ENCODE results near the gene CRIM1.

Gene CRIM1

GRCh38 chr2:36486521-36487044, 131.0 kb downstream of the CRIM1 start:
- peak; percentile 89 for DNase-seq (ENCODE audit: low read depth)

DNA sequence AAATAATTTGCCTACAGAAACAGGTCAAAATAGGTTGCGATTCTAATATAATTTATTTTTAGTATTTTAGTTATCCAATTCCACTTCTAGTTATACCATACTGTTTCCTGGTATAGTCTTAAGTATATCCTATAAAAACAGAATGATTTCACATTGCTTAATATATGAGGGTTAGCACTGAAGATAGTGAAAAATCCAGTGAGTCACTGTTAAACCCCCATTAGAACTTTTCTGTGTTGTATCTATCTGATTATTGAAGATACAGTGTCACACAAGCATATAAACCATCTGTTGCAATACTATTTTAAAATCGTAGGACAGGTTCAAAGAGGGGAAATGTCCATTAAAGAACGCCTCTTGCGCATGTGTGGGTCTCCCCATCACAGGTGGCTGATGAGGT, 132.4 kb downstream of the CRIM1 start:
- DNase-seq (ENCODE audit: low read depth): peak; percentile 60

GRCh38 chr2:36489281-36489680, 133.7 kb downstream of the CRIM1 start:
- peak; percentile 88 for DNase-seq (ENCODE audit: low read depth)

DNA sequence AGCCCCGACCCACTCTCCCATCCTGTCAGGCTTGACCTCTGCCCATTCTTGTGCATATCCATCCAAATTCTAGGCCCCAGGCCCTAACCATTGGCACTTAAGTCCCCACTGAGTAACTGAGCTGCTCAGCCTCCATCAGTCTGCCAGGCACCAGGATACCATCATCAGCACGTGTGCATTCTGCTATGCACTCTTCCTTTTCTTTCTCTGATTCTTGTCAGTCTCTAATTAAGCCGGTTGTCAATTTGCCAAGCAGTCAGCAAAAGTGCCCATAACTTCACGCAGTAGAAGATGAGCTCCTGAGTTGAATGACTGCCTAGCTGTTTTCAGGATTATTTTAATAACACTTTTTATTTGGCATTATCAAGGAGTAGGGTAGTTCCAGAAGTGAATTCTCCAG, 135.2 kb downstream of the CRIM1 start:
- no peak for DNase-seq (ENCODE audit: low read depth)

DNA sequence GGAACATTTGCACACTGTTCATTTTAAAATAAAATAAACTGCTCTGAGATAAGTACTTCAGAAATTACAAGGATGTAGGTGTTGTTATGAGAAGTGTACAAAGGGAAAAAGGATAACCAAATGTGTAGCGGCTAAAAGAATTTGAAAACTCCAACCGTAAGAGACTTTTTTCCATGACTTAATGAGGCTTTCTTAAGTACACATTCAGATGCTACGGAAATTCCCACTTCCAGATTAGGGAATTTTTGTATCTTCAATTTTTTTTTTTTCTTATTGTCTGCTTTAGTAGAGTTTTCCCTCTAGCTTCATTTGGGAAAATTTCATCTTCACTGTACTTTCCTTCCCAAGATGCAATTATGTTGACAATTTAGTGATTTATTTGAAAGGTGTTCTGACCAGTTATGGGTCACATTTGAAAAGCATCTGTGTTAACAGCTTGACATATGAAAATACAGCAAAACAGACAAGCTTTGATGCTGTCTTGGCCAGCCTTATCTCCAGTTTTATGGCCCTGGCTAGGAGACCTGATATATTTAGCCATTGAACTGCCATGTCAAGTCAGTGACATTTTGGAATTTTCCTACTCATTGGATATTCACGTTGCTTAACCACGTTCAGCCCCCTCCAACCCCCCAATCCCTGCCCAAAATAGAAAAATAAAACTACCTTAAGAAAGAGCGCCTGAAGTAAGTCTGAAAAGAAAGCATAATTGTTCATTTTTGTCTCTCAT, 136.8 kb downstream of the CRIM1 start:
- DNase-seq (ENCODE audit: low read depth): peak; percentile 78

DNA sequence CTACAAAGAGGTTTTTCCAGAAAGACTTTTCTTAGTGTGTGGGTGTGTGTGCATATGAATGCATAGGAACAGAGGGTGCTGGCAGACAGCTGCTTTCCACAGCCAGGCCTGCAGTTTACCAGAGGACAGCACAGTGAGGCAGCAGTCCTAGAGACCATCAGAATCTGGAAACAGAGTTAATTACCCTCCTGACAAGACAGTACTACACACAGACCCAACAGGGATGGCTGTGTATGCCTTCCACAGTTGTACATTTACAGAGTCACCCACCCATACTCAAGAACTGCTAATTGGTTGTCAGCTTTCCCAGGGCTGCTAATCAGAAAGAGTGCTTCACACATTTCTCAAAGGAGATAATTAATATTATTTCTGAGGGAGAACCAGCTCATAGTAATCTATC, 137.7 kb downstream of the CRIM1 start:
- DNase-seq (ENCODE audit: low read depth): peak; percentile 62

GRCh38 chr2:36497570-36498163, 142.1 kb downstream of the CRIM1 start:
- peak; percentile 73 for DNase-seq (ENCODE audit: low read depth)

DNA sequence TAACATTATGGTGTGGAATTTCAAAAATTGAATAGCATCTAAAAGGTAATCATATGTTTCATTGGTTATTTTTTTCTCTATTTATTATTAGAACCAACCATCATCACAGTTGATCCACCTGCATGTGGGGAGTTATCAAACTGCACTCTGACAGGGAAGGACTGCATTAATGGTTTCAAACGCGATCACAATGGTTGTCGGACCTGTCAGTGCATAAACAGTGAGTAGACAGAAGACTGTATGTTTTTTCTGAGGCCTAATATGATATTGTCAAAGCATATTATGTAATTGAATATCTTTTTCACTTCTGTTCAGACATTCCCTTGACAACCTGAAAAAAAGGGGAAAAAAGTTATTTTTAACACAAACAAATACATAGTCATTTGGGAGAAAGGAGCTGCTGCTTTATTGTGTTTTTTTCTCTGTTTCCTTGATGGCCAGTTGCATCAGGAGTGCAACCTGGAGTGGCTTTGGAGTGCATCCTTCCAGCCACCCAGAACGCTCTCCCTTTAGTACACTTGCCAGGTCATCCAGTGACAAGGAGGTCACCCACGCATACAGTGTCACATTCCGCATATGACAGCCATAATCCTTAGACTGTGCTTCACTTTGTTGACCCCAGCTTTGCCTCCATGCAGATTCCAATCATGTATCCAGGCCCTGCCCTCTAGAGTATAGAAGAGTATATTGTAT, 143.7 kb downstream of the CRIM1 start:
- no peak for DNase-seq (ENCODE audit: low read depth)

DNA sequence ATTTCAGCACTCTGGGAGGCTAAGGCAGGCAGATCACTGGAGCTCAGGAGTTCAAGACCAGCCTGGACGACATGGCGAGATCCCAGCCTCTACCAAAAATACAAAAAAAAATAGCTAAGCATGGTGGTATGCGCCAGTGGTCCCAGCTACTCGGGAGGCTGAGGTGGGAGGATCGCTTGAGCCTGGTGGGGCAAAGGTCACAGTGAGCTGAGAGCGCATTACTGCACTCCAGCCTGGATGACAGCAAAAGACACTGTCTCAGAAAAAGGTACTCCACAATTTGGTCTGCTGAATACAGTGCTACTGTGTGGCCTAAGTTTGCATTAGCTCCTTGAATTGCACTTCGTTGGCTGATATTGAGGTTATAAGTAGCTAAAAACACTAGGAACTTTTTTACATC, 144.5 kb downstream of the CRIM1 start:
- DNase-seq (ENCODE audit: low read depth): no peak

DNA sequence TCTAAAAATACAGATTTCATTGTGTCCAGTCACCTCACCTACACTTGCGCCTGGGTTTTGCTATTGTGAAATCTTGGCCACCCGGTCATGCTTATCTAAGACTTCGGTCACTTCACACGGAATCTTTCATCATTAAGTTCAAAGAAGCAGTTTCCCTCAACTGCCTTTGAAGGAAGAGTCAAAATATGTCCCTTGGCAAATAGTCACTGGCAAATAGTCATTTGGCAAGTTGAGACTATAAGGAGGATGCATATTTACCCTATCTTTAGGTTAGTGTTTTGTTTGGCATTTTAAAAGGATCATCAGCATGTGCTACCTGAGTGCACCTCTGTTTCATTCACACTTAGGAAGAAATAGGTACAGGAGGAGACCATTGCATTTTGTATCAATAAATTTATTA, 146.5 kb downstream of the CRIM1 start:
- DNase-seq (ENCODE audit: low read depth): peak; percentile 71

- DNase-seq (ENCODE audit: low read depth): peak; percentile 67
These were observed 151.8 kb downstream of the CRIM1 start for GRCh38 chr2:36507408-36507812.

DNA sequence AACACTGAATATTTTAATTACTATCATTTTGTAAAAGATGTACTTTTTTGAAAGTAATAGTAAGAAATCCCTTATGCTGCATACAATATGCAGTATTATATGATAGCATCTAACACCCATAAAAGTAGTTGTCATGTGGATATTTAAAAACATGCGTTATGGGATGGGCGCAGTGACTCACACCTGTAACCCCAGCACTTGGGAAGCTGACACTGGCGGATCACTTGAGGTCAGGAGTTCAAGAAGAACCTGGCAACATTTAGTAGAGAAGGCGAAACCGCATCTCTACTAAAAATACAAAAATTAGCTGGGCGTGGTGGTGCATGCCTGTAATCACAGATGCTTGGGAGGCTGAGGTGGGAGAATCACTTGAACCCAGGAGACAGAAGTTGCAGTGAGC, 153.5 kb downstream of the CRIM1 start:
- DNase-seq (ENCODE audit: low read depth): no peak

GRCh38 chr2:36511858-36512603, 156.5 kb downstream of the CRIM1 start:
- DNase-seq (ENCODE audit: low read depth): no peak

- no peak for DNase-seq (ENCODE audit: low read depth)
These were observed 157.1 kb downstream of the CRIM1 start for GRCh38 chr2:36512705-36513104.

DNA sequence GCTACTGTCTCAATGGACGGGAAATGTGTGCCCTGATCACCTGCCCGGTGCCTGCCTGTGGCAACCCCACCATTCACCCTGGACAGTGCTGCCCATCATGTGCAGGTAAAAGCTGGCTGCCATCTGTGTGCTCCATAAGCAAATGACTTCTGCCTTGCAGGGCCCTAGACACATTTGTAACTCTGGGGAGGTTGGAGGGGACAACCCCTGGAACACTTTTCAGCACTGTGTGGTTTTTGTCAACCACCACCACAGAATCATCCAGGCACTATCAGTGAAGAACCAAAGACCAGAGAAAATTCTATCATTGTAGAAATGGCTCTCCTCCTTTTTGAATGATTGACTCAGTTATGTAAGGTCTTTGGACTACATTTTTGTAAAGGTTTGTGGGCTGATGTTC, 158.1 kb downstream of the CRIM1 start:
- DNase-seq (ENCODE audit: low read depth): no peak

- DNase-seq (ENCODE audit: low read depth): no peak
These were observed 160.0 kb downstream of the CRIM1 start for GRCh38 chr2:36515538-36515937.

DNA sequence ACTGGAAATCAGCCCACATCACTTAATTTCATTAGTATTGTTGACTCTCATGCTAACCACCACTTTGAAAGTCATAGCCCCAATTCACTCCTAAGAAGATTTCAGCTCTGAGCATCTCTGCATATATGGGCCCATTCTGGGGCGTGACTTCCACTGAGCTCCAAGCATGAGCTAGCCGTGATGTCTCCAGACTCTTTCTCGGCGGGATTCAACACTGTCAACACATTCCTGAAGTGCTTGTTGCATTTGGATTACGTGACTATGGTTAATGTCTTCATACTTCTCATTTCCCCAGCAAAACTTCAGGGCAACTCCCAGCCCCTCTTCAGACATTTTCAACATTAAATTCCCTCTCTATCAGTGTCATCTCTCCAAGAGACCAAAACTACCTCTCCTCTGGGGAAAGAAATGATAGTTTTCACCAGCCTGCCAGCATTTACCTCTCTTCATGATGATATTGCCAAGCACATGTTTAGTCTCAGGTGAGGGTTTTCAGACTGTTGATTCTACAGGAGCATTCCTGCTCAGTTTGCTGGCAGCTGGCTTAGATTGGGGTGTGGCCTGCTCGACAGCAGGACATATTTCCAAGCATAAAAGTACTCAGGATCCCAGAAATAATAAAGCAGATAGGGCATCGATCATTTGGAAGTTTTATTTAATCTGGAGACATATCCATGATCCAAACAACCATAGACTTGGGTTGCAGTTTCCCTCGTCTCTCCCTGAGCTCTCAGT, 160.7 kb downstream of the CRIM1 start:
- DNase-seq (ENCODE audit: low read depth): peak; percentile 78

DNA sequence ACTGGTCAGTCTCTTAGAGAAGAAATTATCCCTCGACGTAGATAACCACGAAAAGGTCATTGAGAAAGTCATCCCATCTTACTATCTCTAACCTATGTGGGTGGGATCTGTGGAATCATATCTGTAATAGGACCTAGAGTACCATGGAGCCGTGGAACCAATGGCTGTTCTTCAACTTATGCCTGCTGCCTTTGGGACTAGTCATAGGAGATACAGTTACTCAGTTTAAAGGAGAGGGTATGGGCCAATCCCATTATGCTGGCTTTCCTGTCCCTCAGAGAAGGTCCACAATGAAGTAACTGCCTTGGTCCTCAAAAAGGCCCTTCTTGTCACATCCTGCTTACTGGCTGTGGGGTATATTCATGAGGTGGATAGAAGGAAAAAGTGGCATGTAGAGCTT, 164.9 kb downstream of the CRIM1 start:
- DNase-seq (ENCODE audit: low read depth): no peak

DNA sequence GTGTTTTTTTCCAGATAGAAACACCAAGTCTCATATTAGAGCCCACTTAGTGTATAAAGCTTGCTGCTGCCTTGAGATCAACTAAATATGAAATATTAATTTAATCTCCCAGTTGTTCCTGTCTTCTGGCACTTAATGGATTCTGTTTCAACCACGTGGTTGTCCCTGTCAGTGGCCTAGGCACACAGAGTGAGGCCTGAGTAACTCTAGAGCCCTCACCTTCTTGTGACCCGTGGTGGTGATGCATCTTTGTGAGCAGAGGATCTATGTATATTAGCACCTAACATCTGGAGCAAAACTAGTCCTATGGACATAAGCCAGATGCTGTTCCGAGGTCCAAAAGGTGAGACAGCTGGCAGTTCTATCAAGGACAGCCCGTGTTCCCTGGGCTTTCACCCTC, 167.6 kb downstream of the CRIM1 start:
- DNase-seq (ENCODE audit: low read depth): no peak

DNA sequence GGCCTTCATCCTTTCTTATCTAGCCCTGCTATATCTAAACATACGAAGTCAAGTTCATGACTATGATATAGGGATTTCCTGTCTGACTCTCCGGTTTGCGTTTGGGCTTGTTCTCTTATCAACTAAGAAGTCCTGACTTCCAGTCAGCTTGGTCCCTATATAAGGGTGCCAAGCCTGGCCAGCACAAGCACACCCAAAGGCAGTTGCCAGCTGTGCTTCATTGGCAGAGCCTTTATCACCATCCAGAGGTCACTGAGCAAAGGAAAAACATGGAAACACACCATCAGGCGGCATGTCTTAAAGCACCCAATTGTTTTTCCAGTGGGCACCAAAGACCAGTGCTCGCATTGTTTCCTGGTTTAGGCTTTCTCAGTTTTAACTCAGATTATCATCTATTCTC, 169.7 kb downstream of the CRIM1 start:
- DNase-seq (ENCODE audit: low read depth): no peak

- peak; percentile 71 for DNase-seq (ENCODE audit: low read depth)
These were observed 170.6 kb downstream of the CRIM1 start for GRCh38 chr2:36526226-36526625.

GRCh38 chr2:36528274-36528673, 172.7 kb downstream of the CRIM1 start:
- DNase-seq (ENCODE audit: low read depth): no peak

All from iris pigment epithelial cell (primary cell).